HFF-Myc (cell line): ENCODE data around the gene C5orf24.

Experiments used
- DNase-seq: peaks from one replicate; pipeline ENCODE4 v3.0.0-alpha.2; 2011; ENCODE audit warnings: low read depth; ENCODE audit errors: extremely low read depth
- H3K4me3 ChIP-seq: replicated peaks from 2 replicates; pipeline ENCODE4 v1.5.1; 2011; ENCODE audit warnings: low read depth, mild to moderate bottlenecking, control low read depth, low read length
- TF ChIP-seq, protein P1 (sequence below): IDR thresholded peaks from 2 replicates; pipeline ENCODE4 v1.5.1; 2012; ENCODE audit warnings: mild to moderate bottlenecking, low read depth, low read length, control low read depth; ENCODE audit errors: missing control alignments

C5orf24 gene

DNA sequence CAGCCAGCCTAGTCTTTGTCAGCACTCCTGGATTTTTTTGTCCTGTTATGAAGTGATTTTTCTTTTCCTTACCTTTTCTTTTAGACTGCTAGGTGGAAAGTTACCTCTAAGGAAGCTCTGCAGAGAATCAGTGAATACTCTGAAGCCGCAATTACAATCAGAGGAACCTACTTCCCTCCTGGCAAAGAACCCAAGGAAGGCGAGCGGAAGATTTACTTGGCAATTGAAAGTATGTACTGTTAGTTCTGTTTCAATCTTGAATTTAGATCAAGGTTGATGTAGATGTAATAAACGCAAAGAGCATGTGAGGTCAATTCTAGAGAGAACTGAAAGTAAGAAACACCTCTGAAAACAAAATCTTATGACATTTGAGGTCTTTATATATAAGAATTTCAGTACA, 27.0 kb upstream of the C5orf24 start:
- TF ChIP-seq, protein P1, sequence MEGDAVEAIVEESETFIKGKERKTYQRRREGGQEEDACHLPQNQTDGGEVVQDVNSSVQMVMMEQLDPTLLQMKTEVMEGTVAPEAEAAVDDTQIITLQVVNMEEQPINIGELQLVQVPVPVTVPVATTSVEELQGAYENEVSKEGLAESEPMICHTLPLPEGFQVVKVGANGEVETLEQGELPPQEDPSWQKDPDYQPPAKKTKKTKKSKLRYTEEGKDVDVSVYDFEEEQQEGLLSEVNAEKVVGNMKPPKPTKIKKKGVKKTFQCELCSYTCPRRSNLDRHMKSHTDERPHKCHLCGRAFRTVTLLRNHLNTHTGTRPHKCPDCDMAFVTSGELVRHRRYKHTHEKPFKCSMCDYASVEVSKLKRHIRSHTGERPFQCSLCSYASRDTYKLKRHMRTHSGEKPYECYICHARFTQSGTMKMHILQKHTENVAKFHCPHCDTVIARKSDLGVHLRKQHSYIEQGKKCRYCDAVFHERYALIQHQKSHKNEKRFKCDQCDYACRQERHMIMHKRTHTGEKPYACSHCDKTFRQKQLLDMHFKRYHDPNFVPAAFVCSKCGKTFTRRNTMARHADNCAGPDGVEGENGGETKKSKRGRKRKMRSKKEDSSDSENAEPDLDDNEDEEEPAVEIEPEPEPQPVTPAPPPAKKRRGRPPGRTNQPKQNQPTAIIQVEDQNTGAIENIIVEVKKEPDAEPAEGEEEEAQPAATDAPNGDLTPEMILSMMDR, result no peak
- H3K4me3 ChIP-seq, result no peak overlapping the region
- DNase-seq, result no peak

GRCh38 chr5:134819407-134819963, 26.3 kb upstream of the C5orf24 start:
- TF ChIP-seq, protein P1, result no peak
- H3K4me3 ChIP-seq, result no peak overlapping the region
- no peak for DNase-seq

GRCh38 chr5:134821841-134822240, 23.9 kb upstream of the C5orf24 start:
- DNase-seq, result no peak
- H3K4me3 ChIP-seq, result no peak overlapping the region
- TF ChIP-seq, protein P1, result no peak

- TF ChIP-seq, protein P1, result no peak
- H3K4me3 ChIP-seq, result no peak overlapping the region
- DNase-seq, result no peak
These were observed 21.1 kb upstream of the C5orf24 start for GRCh38 chr5:134824681-134825080.

GRCh38 chr5:134825212-134825611, 20.6 kb upstream of the C5orf24 start:
- H3K4me3 ChIP-seq, result no peak overlapping the region
- TF ChIP-seq, protein P1, result no peak
- no peak for DNase-seq

DNA sequence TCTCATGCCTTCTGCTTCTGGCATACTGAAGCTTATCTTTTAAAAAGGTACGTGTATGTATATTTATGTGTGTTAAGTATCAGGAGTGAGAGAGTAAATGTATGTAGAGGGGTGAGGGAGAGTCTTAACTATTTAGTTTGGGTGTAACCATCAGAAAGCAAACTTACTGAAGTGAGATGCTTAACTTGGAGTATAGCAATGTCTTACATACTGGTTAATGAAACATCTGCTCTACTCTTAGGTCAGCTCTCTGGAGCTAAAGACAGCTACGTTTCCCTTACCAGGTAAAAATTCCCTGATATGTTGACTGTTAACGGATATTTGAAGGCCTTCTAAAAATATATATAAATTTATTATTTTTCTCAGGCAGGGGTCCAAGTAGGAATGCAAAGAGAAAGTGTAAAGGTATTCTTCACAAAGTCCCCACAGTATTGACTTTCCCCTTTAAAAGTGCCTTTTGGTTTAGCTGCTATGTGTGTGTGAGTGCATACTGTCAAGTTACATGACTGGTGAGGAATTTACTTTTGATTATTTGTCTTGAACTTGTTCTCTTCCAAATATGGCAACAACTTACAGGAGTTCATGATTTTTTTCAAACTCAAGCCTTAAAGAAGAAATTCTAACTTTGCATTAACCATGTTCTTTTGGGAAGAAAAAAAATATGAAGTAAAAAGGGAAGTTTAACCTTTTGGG, 12.3 kb upstream of the C5orf24 start:
- DNase-seq, result no peak
- H3K4me3 ChIP-seq, result no peak overlapping the region
- TF ChIP-seq, protein P1, result no peak
